GM18951 (cell line): ENCODE data around the gene MOB3C.

Experiments
- POLR2A ChIP-seq: IDR thresholded peaks from 4 replicates; pipeline ENCODE4 v1.6.1; 2011; ENCODE audit warnings: mild to moderate bottlenecking; ENCODE audit not compliant: insufficient read length, insufficient read depth; ENCODE audit errors: extremely low read depth
- in situ Hi-C: fragments of 300-500 bp; cut with MboI; formaldehyde crosslinking; loops from one replicate; pipeline ENCODE4 v1.12.0; 2022; ENCODE audit warnings: low sequenced_read_pairs, mixed read lengths, inconsistent platforms; ENCODE audit not compliant: unreplicated experiment

MOB3C gene

DNA sequence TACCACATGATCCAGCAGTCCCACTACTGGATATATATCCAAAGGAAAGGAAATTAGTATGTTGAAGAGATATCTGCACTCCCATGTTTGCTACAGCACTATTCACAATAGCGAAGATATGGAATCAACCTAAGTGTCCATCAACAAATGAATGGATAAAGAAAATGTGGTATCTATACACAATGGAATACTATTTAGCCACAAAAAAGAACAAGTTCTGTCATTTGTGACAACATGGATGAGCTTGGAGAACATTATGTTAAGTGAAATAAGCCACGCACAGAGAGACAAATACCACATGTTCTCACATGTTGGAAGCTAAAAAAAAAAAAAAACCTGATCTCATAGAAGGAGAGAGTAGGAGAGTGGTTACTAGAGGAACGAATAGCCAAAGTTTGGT, 33.9 kb upstream of the MOB3C start:
- TF ChIP-seq POLR2A, result no peak
- in situ Hi-C loops, result no loop called here

DNA sequence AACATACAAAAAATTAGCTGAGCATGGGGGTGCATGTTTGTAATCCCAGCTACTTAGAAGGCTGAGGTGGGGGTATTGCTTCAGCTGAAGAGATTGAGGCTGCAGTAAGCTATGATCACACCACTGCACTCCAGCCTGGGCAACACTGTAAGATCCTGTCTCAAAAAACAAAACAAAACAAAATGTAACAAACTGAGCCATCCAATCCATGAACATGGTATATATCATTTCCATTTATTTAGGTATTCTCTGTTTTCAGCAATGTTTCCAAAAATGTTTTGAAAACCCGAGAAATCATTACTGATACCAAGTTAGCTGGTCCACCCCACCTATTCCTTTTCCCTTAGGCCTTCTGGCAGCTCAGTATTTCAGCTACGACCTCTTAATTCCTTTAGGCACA, 33.2 kb upstream of the MOB3C start:
- TF ChIP-seq POLR2A, result no peak
- in situ Hi-C loops, result no loop called here

DNA sequence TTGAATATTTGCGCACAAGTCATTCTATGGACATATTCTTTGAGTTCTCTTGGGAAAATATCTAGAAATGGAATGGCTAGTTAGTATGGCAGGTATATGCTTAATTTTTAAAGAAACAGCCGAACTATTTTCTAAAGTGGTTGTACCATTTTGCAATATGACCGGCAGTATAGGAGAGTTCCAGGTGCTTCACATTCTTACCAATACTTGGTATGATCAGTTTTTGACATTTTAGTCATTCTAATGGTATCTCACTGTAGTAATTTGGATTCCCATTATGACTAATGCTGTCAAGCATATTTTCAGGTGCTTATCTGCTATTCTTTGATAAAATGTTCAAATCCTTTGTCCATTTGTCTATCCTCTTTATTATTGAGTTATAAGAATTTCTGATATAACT, 31.0 kb upstream of the MOB3C start:
- in situ Hi-C loops, result no loop called here

DNA sequence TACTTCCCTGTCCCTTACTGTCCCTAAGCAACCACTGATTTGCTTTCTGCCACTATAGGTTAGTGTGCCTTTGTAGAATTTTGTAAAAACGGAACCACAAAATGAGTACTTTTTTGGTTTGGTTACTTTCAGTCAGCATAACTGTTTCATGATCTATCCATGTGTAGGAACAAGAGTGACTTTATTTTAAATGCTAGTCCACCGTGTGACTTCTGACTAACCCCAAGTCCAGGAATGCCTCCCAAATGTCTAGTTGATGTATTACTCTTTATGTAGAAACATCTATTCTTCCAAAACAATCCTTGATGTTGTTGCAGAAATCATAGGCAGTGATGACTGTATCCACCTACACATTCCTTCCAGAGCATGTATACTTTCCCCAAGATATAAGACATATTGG, 30.2 kb upstream of the MOB3C start:
- no peak for TF ChIP-seq POLR2A
- in situ Hi-C loops, result no loop called here

More for the DNA sequence above, 31.0 kb upstream of the MOB3C start:
- TF ChIP-seq POLR2A, result no peak

- in situ Hi-C loops, result no loop called here
- TF ChIP-seq POLR2A, result no peak
Observed at GRCh38 chr1:46646331-46646730, 29.7 kb upstream of the MOB3C start.

DNA sequence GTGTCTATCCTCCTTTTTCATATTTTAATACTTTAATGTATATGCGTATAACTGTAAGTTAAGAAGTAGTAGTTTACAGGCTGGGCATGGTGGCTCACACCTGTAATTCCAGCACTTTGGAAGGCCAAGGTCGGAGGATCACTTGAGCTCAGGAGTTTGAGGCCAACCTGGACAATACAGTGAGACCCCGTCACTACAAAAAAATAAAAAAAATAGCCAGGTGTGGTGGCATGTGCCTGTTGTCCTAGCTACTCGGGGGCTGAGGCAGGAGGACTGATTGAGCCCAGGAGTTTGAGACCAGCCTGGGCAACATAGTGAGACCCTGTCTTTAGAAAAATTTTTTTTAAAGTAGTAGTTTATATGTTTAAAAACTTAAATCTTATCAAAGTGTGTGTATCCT, 29.2 kb upstream of the MOB3C start:
- in situ Hi-C loops, result no loop called here
- TF ChIP-seq POLR2A, result no peak

DNA sequence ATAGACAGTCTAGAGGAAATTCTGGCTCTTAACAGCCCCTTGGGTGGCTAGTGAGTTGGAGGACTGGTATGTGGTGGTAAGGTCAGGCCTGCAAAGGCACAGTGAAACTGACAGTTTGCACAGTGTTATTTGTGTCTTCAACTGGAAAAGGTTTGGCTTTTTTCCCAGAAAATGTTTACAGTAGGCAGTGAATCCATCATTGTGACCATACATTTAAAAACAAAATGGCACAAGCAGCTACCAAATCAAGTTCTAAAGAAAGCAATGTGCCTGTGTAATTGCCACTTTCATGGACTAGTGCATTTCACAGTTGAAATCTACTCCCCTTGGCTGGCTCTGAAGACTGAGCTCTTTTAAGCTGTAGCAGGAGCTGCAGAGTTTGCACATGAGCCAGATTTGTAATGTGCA, 26.8 kb upstream of the MOB3C start:
- in situ Hi-C loops, result no loop called here
- TF ChIP-seq POLR2A, result no peak

DNA sequence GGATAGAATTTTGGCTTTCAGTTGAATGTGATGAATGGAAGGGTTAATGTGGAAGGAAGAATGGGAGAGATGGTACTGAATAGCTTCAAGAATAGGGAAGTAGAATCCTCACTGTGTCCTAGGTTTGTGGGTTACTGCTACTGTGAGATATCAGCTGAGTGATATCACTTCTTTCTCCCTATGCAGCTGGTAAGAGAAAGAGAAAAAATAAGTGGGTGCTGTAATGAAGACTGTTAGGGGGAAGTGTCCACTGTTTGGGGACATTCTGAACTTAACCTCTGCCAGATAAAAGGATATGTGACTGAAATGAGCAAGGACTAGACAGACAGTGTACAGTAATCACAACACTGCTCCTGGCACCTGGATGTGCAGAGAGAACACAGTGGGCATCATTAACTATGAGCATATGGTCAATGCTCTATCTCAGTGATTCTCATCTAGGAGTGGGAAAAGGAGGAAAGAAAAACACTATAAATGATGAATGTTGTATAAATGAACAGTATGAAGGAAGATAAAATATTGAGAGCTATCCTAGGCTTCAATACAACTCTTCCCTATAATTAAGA, 25.6 kb upstream of the MOB3C start:
- no peak for TF ChIP-seq POLR2A
- in situ Hi-C loops, result no loop called here

- no peak for TF ChIP-seq POLR2A
- in situ Hi-C loops, result no loop called here
Observed at GRCh38 chr1:46639547-46639946, 22.9 kb upstream of the MOB3C start.

DNA sequence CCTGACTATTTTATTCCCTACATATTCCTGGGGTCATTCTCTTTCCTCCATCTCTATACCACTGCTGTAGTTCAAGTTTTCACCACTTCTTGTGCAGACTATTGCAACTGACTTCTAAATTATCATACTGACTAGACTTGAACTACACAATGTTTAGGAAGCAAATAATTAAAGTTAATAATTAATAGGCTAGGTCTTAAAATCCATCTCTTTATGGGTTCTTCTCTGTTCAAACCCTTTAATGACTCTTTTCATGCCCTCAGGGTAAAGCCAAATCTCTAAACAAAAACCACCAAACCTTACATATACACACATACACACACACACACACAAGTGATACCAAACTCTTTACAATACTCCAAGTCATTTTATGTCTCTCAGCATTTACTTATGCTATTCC, 22.3 kb upstream of the MOB3C start:
- in situ Hi-C loops, result no loop called here

GRCh38 chr1:46637444-46638083, 21.0 kb upstream of the MOB3C start:
- no peak for TF ChIP-seq POLR2A
- in situ Hi-C loops, result no loop called here

More for the DNA sequence above, 22.3 kb upstream of the MOB3C start:
- TF ChIP-seq POLR2A, result no peak

DNA sequence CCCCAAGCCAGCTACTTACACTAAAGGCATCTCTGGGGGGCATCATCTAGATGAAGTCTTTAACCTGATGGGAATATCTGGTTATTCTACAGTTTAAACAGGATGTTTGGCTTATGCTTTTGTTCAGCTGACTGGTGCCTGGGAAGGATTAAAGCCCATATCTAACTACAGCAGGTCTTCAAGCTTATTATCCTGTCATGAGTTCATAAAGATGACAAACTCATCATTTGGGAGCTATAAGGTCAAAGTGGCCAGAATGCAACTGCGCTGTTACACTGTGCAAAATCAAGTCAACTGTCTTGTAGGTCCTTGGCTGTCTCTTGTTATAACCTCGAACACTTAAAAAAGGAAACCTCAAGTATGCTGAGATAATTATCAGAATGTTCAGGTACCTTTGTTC, 18.6 kb upstream of the MOB3C start:
- in situ Hi-C loops, result no loop called here
- no peak for TF ChIP-seq POLR2A

DNA sequence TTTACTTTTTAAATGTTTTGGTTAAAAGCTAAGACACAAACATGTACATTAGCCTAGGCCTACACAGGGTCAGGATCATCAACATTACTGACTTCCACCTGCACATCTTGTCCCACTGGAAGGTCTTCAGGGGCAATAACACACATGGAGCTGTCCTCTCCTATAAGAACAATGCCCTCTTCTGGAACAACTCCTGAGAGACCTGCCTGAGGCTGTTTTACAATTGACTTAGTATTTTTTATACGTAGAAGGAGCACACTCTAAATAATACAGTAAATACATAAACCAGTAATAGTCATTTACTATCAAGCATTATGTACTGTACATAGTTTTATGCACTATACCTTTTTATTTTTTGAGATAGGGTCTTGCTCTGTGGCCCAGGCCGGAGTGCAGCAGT, 14.1 kb upstream of the MOB3C start:
- in situ Hi-C loops, result no loop called here
- TF ChIP-seq POLR2A, result no peak

- in situ Hi-C loops, result no loop called here
- no peak for TF ChIP-seq POLR2A
Observed at GRCh38 chr1:46623743-46624644, 7.4 kb upstream of the MOB3C start.
